ENCODE results near the gene HMGN1.

HMGN1 gene

DNA sequence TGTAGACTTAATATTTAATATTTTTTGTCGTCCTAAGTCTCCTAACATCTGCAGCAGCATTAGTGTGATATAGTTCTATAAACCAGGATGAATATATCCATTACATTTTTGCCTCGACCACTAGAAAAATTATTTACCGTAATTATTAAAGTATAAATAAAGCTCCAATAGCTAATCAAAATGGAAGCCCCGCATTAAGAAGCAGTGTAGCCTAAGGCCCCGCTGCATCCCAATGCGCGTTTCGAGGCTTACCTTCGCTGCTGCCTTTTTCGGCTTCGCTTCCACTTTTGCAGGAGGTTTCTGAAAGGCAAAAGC lies 891 bp downstream of the HMGN1 start:
- Histone ChIP-seq H3K4me1 (peaks cover 44% of the 10 kb centered on the region), H4K20me1 (peaks cover 55% of the 10 kb centered on the region), H3K9me3 (no peaks in the 10 kb centered on the region), H3K27ac (peak overlapping the region; percentile 99), H3K27me3 (no peaks in the 10 kb centered on the region), H3K4me3 (peak overlapping the region; percentile 89), H3K4me2 (peak overlapping the region; percentile 88), H3K9ac (peak overlapping the region; percentile 99), H3K36me3 (peaks cover 34% of the 10 kb centered on the region)
- TF ChIP-seq Cebpa-rat (IDR thresholded peaks at IDR 0.05) = no peak

DNA sequence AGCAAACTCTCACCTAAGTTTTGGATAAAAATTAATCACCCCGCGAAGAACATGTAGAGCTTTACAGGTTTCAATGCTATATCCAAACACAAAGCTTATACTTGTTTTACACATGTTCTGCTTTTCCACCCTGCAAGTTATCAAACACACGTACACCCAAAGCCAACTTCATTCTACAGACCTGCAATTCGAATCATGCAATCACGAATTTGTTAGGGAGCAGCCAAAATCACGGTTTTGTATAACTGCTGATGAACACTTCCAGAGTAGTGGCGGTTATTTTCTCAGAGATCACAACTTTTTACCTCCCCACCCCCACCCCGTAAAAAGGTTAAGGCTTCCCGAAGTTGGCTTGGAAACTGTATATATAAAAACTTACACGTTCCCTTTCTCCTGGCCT lies 1.4 kb downstream of the HMGN1 start:
- Histone ChIP-seq H3K4me3 (peak overlapping the region; percentile 89), H3K27me3 (no peaks in the 10 kb centered on the region), H3K4me2 (peak overlapping the region; percentile 88), H3K4me1 (peaks cover 44% of the 10 kb centered on the region), H4K20me1 (peaks cover 55% of the 10 kb centered on the region), H3K27ac (peak overlapping the region; percentile 99), H3K9me3 (no peaks in the 10 kb centered on the region), H3K9ac (peak overlapping the region; percentile 99), H3K36me3 (peaks cover 37% of the 10 kb centered on the region)
- no peak for TF ChIP-seq Cebpa-rat (IDR thresholded peaks at IDR 0.05)

DNA sequence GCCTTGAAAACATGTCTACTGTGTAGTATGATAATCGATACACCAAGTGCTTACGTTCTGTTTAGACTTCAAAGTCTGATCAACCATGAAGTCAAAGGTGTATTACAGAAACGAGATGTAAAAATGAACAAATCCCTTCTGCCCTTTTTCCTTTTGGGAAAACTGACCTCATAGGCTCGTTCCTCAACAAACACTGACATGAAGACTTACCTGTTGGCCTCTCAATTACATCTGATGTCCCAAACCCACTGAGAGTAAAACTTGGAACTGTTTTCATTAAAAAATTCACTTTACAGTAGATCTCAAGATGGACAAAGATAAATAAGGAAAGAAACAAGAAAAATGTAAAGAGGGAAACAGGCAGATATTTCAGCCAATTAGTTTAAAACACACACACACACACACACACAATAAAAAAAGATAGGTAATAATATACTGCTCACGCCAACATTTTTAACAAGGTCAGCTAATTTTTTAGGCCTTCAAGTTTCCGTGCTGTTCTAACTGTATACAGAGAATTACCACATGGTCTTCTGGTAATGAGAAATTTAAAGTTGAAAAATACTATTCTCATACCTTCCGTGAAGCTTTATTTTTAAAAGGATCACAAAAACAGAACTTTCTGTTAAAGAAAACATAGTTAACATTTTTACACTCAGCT lies 2.1 kb downstream of the HMGN1 start:
- H3K9ac ChIP-seq = peak overlapping the region; percentile 99
- H3K36me3 ChIP-seq = peaks cover 44% of the 10 kb centered on the region
- TF ChIP-seq Cebpa-rat (IDR thresholded peaks at IDR 0.05) = no peak
- peaks cover 58% of the 10 kb centered on the region for H4K20me1 ChIP-seq
- H3K4me3 ChIP-seq = peak overlapping the region; percentile 89
- H3K9me3 ChIP-seq = no peaks in the 10 kb centered on the region
- peak overlapping the region; percentile 88 for H3K4me2 ChIP-seq
- peaks cover 44% of the 10 kb centered on the region for H3K4me1 ChIP-seq
- 0 out of 2 replicates have a peak overlapping the region, but pooled peaks have one; percentile 99 for H3K27ac ChIP-seq
- no peaks in the 10 kb centered on the region for H3K27me3 ChIP-seq

DNA sequence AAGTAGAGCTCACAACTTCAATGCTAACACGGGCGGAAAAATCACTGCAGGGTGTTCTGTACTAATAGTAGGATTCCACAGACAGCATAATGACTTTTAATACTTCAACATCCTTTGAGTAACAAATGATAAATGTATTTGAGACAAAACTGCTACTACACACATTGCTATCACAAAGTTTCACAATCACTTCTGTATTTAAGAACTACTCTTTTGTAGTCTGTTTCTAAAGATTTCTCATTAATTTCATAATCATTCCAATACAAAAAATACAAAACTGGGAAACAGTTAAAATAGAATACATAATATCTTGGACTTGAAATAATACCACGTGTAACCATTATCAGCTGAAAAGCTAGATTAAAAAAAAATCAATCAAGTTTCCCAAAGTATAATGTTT lies 2.7 kb downstream of the HMGN1 start:
- Histone ChIP-seq H3K4me2 (peak overlapping the region; percentile 88), H3K27ac (no peak overlapping the region), H3K27me3 (no peaks in the 10 kb centered on the region), H3K4me1 (peaks cover 44% of the 10 kb centered on the region), H3K4me3 (peak overlapping the region; percentile 89), H3K9ac (peak overlapping the region; percentile 99; the same call in 1 of the 2 replicates), H3K9me3 (no peaks in the 10 kb centered on the region), H3K36me3 (peaks cover 50% of the 10 kb centered on the region), H4K20me1 (peaks cover 64% of the 10 kb centered on the region)
- no peak for TF ChIP-seq Cebpa-rat (IDR thresholded peaks at IDR 0.05)

DNA sequence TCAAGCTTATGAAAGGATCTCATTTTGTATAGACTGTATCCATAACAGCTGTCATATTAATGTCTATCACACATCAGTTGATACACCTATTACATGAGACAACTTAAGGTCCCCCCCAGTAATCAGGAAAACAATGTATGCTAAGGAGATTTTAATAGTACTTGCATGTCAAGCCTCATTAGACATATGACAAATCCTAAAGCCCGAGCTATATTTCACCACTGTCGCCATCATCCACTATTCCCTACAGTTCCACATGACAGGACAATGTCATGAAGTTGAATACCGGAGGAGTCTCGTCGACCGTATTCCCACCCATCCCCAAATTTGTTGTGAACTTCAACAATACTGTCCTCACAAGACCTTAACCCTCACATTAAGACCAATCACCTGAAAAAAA lies 3.4 kb downstream of the HMGN1 start:
- Histone ChIP-seq H3K36me3 (peaks cover 57% of the 10 kb centered on the region), H3K27ac (no peak overlapping the region), H3K4me2 (peak overlapping the region; percentile 88), H3K4me3 (no peak overlapping the region; the same call in 1 of the 2 replicates), H3K9me3 (no peaks in the 10 kb centered on the region), H3K27me3 (no peaks in the 10 kb centered on the region), H3K4me1 (peaks cover 39% of the 10 kb centered on the region), H4K20me1 (peaks cover 64% of the 10 kb centered on the region), H3K9ac (no peak overlapping the region)
- TF ChIP-seq Cebpa-rat (IDR thresholded peaks at IDR 0.05) = no peak

DNA sequence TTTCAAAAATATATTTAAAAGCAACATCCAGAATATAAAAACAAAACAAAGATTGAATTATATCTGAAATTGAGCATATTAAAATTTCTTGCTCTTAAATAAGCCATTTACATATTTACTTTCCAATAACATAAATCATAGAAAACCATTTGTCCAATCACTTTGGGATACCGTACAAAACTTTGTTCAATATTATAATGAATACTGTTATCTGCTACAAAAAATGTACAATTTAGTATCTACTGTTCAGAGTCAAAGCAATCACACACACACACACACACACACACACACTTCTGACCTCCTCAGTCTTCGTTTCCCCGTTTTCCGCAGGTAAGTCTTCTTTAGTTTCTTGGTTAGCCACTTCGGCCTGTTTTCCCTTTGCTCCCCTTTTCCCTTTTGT lies 4.0 kb downstream of the HMGN1 start:
- Histone ChIP-seq H3K36me3 (peaks cover 62% of the 10 kb centered on the region), H3K4me2 (peak overlapping the region; percentile 88), H3K9ac (no peak overlapping the region), H4K20me1 (peaks cover 64% of the 10 kb centered on the region), H3K27ac (no peak overlapping the region), H3K27me3 (no peaks in the 10 kb centered on the region), H3K4me1 (peaks cover 33% of the 10 kb centered on the region), H3K9me3 (no peaks in the 10 kb centered on the region), H3K4me3 (no peak overlapping the region)
- TF ChIP-seq Cebpa-rat (IDR thresholded peaks at IDR 0.05) = no peak

DNA sequence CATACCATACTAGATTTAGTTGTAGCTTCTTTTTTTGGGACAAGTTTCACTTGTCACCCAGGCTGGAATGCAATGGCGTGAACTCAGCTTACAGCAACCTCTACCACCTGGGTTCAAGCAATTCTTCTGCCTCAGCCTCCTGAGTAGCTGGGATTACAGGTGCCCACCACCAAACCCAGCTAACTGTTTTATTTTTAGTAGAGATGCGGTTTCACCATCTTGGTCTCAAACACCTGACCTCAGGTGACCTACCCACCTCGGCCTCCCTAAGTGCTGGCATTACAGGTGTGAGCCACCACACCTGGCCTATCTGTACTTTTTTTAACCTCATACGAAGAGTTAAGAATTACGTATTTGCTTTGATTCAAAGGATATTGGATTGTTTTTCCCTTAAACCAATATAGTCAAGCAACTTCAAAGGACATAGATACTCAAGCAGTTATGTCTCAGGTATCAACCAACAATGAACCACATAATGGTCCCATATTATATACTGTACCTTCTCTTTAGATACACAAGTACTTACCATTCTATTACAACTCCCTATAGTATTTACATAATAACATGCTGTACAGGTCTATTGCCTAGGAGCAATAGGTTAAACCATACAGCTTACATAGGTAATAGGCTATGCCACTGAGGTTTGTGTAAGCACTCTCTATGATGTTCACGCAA lies 7.5 kb downstream of the HMGN1 start:
- Histone ChIP-seq H3K27ac (no peak overlapping the region), H3K4me2 (no peak overlapping the region), H3K27me3 (no peaks in the 10 kb centered on the region), H3K4me3 (no peak overlapping the region), H3K36me3 (peaks cover 59% of the 10 kb centered on the region), H3K9ac (no peak overlapping the region), H4K20me1 (peaks cover 43% of the 10 kb centered on the region), H3K4me1 (peaks cover 25% of the 10 kb centered on the region), H3K9me3 (no peaks in the 10 kb centered on the region)
- TF ChIP-seq Cebpa-rat (IDR thresholded peaks at IDR 0.05) = no peak

DNA sequence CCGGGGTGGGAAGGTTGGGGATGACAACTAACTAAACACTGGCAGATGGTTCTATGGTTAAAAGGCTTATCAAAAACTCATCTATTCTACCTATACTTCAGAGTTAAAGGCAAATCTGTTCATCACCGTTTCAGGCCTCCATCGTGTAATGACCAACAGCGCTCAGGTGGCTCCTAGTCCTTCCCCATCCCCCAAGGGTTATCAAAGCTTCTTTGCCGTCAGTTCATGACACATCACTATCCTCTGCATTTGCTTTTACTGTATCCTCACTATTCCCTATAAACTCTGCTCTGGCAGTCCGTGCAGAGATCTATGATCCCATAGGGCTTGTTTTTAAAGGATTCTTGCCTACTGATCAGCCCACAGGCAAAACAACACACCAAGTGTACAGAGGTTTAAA lies 8.2 kb downstream of the HMGN1 start:
- H3K36me3 ChIP-seq = peaks cover 53% of the 10 kb centered on the region
- H3K9me3 ChIP-seq = no peaks in the 10 kb centered on the region
- H3K4me1 ChIP-seq = peaks cover 18% of the 10 kb centered on the region
- peaks cover 36% of the 10 kb centered on the region for H4K20me1 ChIP-seq
- H3K4me3 ChIP-seq = no peak overlapping the region
- no peak overlapping the region for H3K4me2 ChIP-seq
- no peak overlapping the region for H3K9ac ChIP-seq
- no peaks in the 10 kb centered on the region for H3K27me3 ChIP-seq
- no peak for TF ChIP-seq Cebpa-rat (IDR thresholded peaks at IDR 0.05)
- H3K27ac ChIP-seq = no peak overlapping the region

DNA sequence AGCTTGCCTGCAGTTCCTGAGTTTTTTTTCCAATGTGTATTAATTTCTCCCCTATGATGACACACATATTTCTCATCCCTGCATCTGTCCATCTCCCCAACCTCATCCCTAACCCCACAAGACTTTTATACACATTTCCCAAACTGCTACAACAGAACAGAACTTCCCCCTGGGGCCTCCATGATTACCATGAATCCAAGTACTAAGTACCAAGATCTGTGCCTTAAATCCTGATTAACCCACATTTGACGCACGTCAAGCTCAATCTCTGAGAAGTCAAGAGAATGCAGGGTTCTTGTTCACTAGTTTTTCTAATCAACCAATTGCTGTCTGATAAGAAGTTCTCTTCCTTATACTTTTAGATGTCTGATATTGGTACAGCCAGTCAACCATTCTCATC lies 9.7 kb downstream of the HMGN1 start:
- TF ChIP-seq Cebpa-rat (IDR thresholded peaks at IDR 0.05) = no peak
- Histone ChIP-seq H3K27ac (no peak overlapping the region), H3K9ac (no peak overlapping the region), H4K20me1 (peaks cover 21% of the 10 kb centered on the region), H3K27me3 (no peaks in the 10 kb centered on the region), H3K4me2 (no peak overlapping the region), H3K4me3 (no peak overlapping the region), H3K9me3 (no peaks in the 10 kb centered on the region), H3K36me3 (peaks cover 41% of the 10 kb centered on the region), H3K4me1 (peaks cover 4% of the 10 kb centered on the region; the same call in 1 of the 2 replicates)

DNA sequence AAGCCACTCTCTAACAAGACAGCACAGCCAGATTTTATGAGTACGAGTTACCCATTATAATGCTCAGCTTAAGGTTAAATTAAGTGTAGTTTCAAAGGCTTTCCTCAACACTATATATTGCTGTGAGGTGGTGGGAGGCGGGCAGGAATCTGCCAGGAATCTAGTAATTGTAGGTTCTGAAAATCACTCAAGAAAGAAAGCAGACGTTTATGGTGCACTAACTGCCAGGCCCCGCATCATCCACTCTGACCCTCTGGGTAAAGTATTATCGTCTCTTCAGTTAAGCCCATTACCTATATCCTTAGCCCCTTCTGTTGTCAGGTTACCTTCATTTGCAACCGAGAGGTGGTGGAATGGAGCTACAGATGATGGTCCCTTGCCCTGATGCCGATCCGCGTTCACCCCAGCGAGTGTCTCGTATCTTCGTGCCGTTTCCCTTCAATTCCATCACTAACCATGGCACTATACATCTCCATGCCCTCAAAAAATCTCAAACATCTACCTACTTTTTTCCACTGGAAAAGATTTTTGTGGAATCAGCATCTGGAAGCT lies 12.4 kb downstream of the HMGN1 start:
- Histone ChIP-seq H3K4me1 (no peaks in the 10 kb centered on the region), H3K27ac (no peak overlapping the region), H3K36me3 (peaks cover 17% of the 10 kb centered on the region), H3K27me3 (no peaks in the 10 kb centered on the region), H3K9me3 (no peaks in the 10 kb centered on the region), H4K20me1 (peaks cover 3% of the 10 kb centered on the region; the same call in 1 of the 2 replicates), H3K4me3 (no peak overlapping the region), H3K4me2 (no peak overlapping the region), H3K9ac (no peak overlapping the region)
- TF ChIP-seq Cebpa-rat (IDR thresholded peaks at IDR 0.05) = no peak
